Measurements from ENCODE around the gene PBXIP1. TPM values are rescaled to one million over a fixed set of nuclear protein-coding genes. Genes with fewer than 3 reads are reported as not detected.

Gene PBXIP1
- total RNA-seq, 1 donor from 2014 or later: 23.7 TPM

GRCh38 chr1:154994591-154994990, 38.7 kb upstream of the PBXIP1 start:
- no peak for TF ChIP-seq CTCF (IDR thresholded peaks at IDR 0.05; ENCODE audit: insufficient read depth, low read length, severe bottlenecking)
- Histone ChIP-seq H3K4me3 (ENCODE audit: low read depth, low read length) (no peak overlapping the region), H3K27me3 (ENCODE audit: control insufficient read depth, insufficient read depth, low read length) (no peaks in the 10 kb centered on the region), H3K36me3 (ENCODE audit: control insufficient read depth, insufficient read depth, low read length) (peaks cover 3% of the 10 kb centered on the region)
- no peak for FAIRE-seq
- DNase-seq (ENCODE audit: low read depth): no peak

GRCh38 chr1:154994269-154994587, 38.3 kb upstream of the PBXIP1 start:
- peaks cover 6% of the 10 kb centered on the region for H3K36me3 ChIP-seq (ENCODE audit: control insufficient read depth, insufficient read depth, low read length)
- DNase-seq (ENCODE audit: low read depth) (no peak), FAIRE-seq (no peak)
- H3K4me3 ChIP-seq (ENCODE audit: low read depth, low read length): no peak overlapping the region
- TF ChIP-seq CTCF (IDR thresholded peaks at IDR 0.05; ENCODE audit: insufficient read depth, low read length, severe bottlenecking): no peak
- H3K27me3 ChIP-seq (ENCODE audit: control insufficient read depth, insufficient read depth, low read length): no peaks in the 10 kb centered on the region

GRCh38 chr1:154993572-154994268, 37.8 kb upstream of the PBXIP1 start, which contains the start of gene LENEP:
Gene LENEP, plus strand, starts transcription at chr1:154993586. Its CDS starts 22 bp downstream, at chr1:154993608.
- H3K4me3 ChIP-seq (ENCODE audit: low read depth, low read length): no peak within 1 kb of the TSS
- TF ChIP-seq CTCF (IDR thresholded peaks at IDR 0.05; ENCODE audit: insufficient read depth, low read length, severe bottlenecking): no peak
- no peaks in the 10 kb centered on the region for H3K27me3 ChIP-seq (ENCODE audit: control insufficient read depth, insufficient read depth, low read length)
- DNase-seq (ENCODE audit: low read depth) (no peak), FAIRE-seq (no peak)
- H3K36me3 ChIP-seq (ENCODE audit: control insufficient read depth, insufficient read depth, low read length): peaks cover 9% of the 10 kb centered on the region

GRCh38 chr1:154992721-154993571, 37.0 kb upstream of the PBXIP1 start:
- peak; percentile 40 for DNase-seq (ENCODE audit: low read depth)

GRCh38 chr1:154990276-154990675, 34.4 kb upstream of the PBXIP1 start:
- Histone ChIP-seq H3K36me3 (ENCODE audit: control insufficient read depth, insufficient read depth, low read length) (peaks cover 22% of the 10 kb centered on the region), H3K27me3 (ENCODE audit: control insufficient read depth, insufficient read depth, low read length) (no peaks in the 10 kb centered on the region), H3K4me3 (ENCODE audit: low read depth, low read length) (no peak overlapping the region)
- TF ChIP-seq CTCF (IDR thresholded peaks at IDR 0.05; ENCODE audit: insufficient read depth, low read length, severe bottlenecking): no peak
- DNase-seq (ENCODE audit: low read depth) (no peak), FAIRE-seq (no peak)

More at GRCh38 chr1:154992721-154993571, 37.0 kb upstream of the PBXIP1 start:
- Histone ChIP-seq H3K36me3 (ENCODE audit: control insufficient read depth, insufficient read depth, low read length) (peaks cover 17% of the 10 kb centered on the region), H3K27me3 (ENCODE audit: control insufficient read depth, insufficient read depth, low read length) (no peaks in the 10 kb centered on the region), H3K4me3 (ENCODE audit: low read depth, low read length) (no peak overlapping the region)
- FAIRE-seq: no peak
- peak; percentile 32 for TF ChIP-seq CTCF (IDR thresholded peaks at IDR 0.05; ENCODE audit: insufficient read depth, low read length, severe bottlenecking)
